Measurements from ENCODE around the gene MYH13.

MYH13 gene

GRCh38 chr17:10349403-10349802, 23.4 kb downstream of the MYH13 start:
- no peak overlapping the region for H3K27ac ChIP-seq
- TF ChIP-seq, protein P1, sequence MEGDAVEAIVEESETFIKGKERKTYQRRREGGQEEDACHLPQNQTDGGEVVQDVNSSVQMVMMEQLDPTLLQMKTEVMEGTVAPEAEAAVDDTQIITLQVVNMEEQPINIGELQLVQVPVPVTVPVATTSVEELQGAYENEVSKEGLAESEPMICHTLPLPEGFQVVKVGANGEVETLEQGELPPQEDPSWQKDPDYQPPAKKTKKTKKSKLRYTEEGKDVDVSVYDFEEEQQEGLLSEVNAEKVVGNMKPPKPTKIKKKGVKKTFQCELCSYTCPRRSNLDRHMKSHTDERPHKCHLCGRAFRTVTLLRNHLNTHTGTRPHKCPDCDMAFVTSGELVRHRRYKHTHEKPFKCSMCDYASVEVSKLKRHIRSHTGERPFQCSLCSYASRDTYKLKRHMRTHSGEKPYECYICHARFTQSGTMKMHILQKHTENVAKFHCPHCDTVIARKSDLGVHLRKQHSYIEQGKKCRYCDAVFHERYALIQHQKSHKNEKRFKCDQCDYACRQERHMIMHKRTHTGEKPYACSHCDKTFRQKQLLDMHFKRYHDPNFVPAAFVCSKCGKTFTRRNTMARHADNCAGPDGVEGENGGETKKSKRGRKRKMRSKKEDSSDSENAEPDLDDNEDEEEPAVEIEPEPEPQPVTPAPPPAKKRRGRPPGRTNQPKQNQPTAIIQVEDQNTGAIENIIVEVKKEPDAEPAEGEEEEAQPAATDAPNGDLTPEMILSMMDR (conservative IDR thresholded peaks at IDR 0.05): no peak

DNA sequence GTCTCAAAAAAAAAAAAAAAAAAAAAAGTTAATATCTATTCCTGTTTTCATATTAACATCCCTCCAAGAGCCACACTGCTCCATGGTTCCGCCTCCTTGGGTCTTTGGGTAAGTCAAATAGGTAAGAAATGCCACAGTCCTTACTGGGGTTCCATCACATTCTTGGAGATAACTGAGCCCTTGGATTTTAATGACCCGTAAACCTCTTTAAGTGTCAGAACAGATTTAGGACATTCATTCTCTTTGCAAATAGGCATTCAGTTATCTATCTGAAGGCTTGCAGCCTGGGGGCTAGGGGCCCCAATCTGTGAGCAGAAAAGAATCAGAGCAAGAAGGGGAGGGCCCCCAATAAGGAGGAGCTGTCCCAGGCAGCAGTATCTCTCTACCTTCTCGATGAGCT, 28.0 kb downstream of the MYH13 start:
- no peak overlapping the region for H3K27ac ChIP-seq
- TF ChIP-seq, protein P1 (conservative IDR thresholded peaks at IDR 0.05): no peak

- no peak overlapping the region for H3K27ac ChIP-seq
- TF ChIP-seq, protein P1 (conservative IDR thresholded peaks at IDR 0.05): no peak
These were observed 33.8 kb downstream of the MYH13 start for GRCh38 chr17:10339051-10339450.

- TF ChIP-seq, protein P1 (conservative IDR thresholded peaks at IDR 0.05): no peak
- H3K27ac ChIP-seq: no peak overlapping the region
These were observed 34.8 kb downstream of the MYH13 start for GRCh38 chr17:10337976-10338375.

DNA sequence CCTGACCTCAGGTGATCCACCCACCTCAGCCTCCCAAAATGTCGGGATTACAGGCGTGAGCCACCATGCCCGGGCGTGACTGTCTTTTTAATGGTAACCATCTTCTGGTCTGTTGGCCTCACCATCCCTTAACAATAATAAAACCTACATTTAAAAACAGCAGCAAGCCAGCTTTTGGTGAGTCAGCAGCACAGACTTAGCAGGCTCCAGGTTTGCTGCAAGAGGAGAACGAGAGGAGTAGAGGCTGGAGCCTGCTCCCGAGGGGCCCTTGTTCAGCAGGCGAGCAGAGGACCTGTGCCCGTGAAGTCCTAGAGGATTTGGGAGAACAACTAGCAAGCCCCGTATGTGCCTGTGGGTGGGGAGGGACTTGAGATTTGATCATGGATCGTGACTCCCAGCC, 35.7 kb downstream of the MYH13 start:
- TF ChIP-seq, protein P1 (conservative IDR thresholded peaks at IDR 0.05): no peak
- H3K27ac ChIP-seq: no peak overlapping the region

- H3K27ac ChIP-seq: no peak overlapping the region
- TF ChIP-seq, protein P1 (conservative IDR thresholded peaks at IDR 0.05): no peak
These were observed 36.4 kb downstream of the MYH13 start for GRCh38 chr17:10336393-10336792.

DNA sequence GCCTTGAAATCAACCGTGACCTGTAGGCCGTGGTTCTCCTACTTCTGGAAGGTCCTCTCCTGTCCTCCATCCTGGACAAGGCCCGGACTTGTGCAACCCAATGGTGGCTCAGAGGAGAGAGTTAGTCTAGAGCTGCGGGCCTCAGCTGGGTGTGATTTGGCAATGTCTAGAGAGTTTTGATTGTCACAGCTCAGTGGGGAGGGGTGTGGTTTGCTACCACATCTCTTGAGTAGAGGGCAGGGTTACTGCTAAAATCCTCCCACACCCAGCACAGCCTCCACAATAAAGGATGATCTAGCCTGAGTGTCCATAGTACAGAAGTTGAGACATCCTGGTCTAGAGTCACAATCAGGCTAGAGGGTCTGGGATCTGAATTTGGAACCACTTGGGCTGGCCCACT, 40.3 kb downstream of the MYH13 start:
- TF ChIP-seq, protein P1 (conservative IDR thresholded peaks at IDR 0.05): no peak
- H3K27ac ChIP-seq: no peak overlapping the region

Measured in VCaP (cell line).